Esophagus muscularis mucosa (tissue), 4 donors: ENCODE results near the gene THYN1. TPM values are rescaled to one million over a fixed set of nuclear protein-coding genes. Genes with fewer than 3 reads are reported as not detected.

Experiments
- DNase-seq: peaks from one replicate; pipeline ENCODE4 v3.0.0-alpha.2; 2017; ENCODE audit errors: extremely low spot score
- H3K27ac ChIP-seq, 4 donors: fragments of 200-600 bp; sonication (generic); replicated peaks in 1 of 4; 1 replicate in 3 of 4; 2 replicates in 1 of 4; pipeline ENCODE4 v1.5.1; 2016 to 2019; ENCODE audit warnings: mild to moderate bottlenecking in 1 of 4
- H3K27me3 ChIP-seq, 4 donors: fragments of 200-600 bp; sonication (generic); one replicate each; pipeline versions ENCODE4 v1.5.1 to v1.6.0; 2016 to 2019
- H3K36me3 ChIP-seq, 4 donors: fragments of 200-600 bp; sonication (generic); one replicate each; pipeline ENCODE4 v1.5.1; 2016 to 2019
- H3K4me1 ChIP-seq, 4 donors: fragments of 200-600 bp; sonication (generic); one replicate each; pipeline ENCODE4 v1.5.1; 2016 to 2019
- H3K4me3 ChIP-seq, 4 donors: fragments of 200-600 bp; sonication (generic); 1 replicate in 2 of 4; 2 replicates in 2 of 4; pipeline ENCODE4 v1.5.1; 2016 to 2019; ENCODE audit warnings: mild to moderate bottlenecking in 4 of 4, moderate library complexity in 1 of 4
- H3K9me3 ChIP-seq, 4 donors: fragments of 200-600 bp; sonication (generic); 1 replicate in 3 of 4; 2 replicates in 1 of 4; pipeline ENCODE4 v1.5.1; 2016 to 2019
- CTCF ChIP-seq, 3 experiments: fragments of 200-600 bp in 2 of 3; fragments of 450-650 bp in 1 of 3; sonication (generic) in 2 of 3; IDR thresholded peaks; one replicate each; pipeline ENCODE4 v1.5.1; 2017 to 2019; ENCODE audit warnings: antibody characterized with exemption in 3 of 3, mild to moderate bottlenecking in 2 of 3, moderate library complexity in 1 of 3
- EP300 ChIP-seq: sonication (generic); formaldehyde crosslinking; IDR thresholded peaks from one replicate; pipeline ENCODE4 v1.6.1; 2017; ENCODE audit warnings: antibody characterized with exemption
- POLR2A ChIP-seq: fragments of 450-650 bp; IDR thresholded peaks from one replicate; pipeline ENCODE4 v1.6.1; 2017; ENCODE audit warnings: antibody characterized with exemption, moderate library complexity, mild to moderate bottlenecking, low read depth
- POLR2AphosphoS5 ChIP-seq, 2 donors: sonication (generic); formaldehyde crosslinking; IDR thresholded peaks; one replicate each; pipeline ENCODE4 v1.6.1; 2017; ENCODE audit warnings: antibody characterized with exemption in 2 of 2
- WGBS: methylation state at CpG from one replicate; pipeline ENCODE4 v1.1.5; 2018; 5-methylcytosine and 5-hydroxymethylcytosine counted together
- intact Hi-C: fragments of 100-400 bp; cut with DNase I; formaldehyde crosslinking; loops from one replicate; pipeline ENCODE4 v1.15.1; 2023
- total RNA-seq, 4 donors: library from RNA; depleted of rRNA; stranded (reverse); fragments of >200 nt; gene quantifications; one replicate each; pipeline versions ENCODE4 v1.1.0 to v1.2.1, GENCODE V29; 2016

THYN1 gene
- 10 to 100 TPM; 34.1 to 59.6 (median 50.2) TPM for total RNA-seq

GRCh38 chr11:134253188-134253993, at the start of gene THYN1, which contains the start of gene ACAD8:
Gene THYN1, minus strand, starts transcription at chr11:134253352. Its CDS starts 470 bp downstream, at chr11:134252882.
Gene ACAD8, plus strand, starts transcription at chr11:134253568. Its CDS starts 33 bp downstream, at chr11:134253601.
- Histone ChIP-seq H3K4me3 (peak within 1 kb of the TSS; percentile 75 to 96 (median 78)), H3K27ac (peak within 1 kb of the TSS; percentile 76 to 81 (median 78)), H3K4me1 (peaks cover 15 to 42% (median 31%) of the 10 kb centered on the region in 4 donors), H3K9me3 (no peaks in the 10 kb centered on the region), H3K36me3 (peaks cover 22 to 54% (median 45%) of the 10 kb centered on the region in 4 donors), H3K27me3 (no peaks in the 10 kb centered on the region)
- WGBS: 0% methylated on average over 27 of the region's 70 CpGs
- DNase-seq: peak; percentile 97
- TF ChIP-seq CTCF (IDR thresholded peaks at IDR 0.05) (peak; percentile 19 to 58 (median 43)), POLR2A (peak; percentile 37), POLR2AphosphoS5 (IDR thresholded peaks at IDR 0.05) (peak; percentile 92 to 95), EP300 (no peak)
- intact Hi-C loops: loop anchor here (2.0 to 5.0 kb wide), 2 partner anchors 29 to 79 kb away; partner anchors contain the start of genes GLB1L2 and VPS26B

DNA sequence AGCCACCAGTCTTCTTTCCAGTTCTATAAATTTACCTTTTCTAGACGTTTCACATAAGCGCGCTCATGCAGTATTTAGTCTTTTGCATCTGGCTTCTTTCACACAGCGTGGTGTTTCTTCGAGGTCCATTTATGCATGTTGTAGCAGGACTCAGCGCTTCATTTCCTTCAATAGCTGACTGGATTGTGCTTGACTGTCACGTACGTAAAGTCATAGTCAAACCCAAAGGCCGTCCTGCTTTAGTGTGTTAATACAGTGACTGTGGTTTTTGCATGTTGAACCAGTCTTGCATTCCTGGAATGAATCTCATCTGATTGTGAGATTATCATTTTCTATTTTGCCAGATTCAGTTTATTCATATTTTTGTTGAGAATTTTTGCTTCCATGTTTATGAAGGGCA, 41.5 kb upstream of the THYN1 start:
- Histone ChIP-seq H3K27ac (no peak overlapping the region), H3K4me3 (no peak overlapping the region), H3K9me3 (no peaks in the 10 kb centered on the region), H3K4me1 (no peaks in the 10 kb centered on the region), H3K27me3 (no peaks in the 10 kb centered on the region), H3K36me3 (no peaks in the 10 kb centered on the region)
- 90% methylated on average over 9 of the region's 9 CpGs for WGBS
- intact Hi-C loops: no loop called here
- DNase-seq: peak; percentile 83
- TF ChIP-seq POLR2A: no peak
- no peak for TF ChIP-seq CTCF (IDR thresholded peaks at IDR 0.05)
- no peak for TF ChIP-seq POLR2AphosphoS5 (IDR thresholded peaks at IDR 0.05)
- no peak for TF ChIP-seq EP300

DNA sequence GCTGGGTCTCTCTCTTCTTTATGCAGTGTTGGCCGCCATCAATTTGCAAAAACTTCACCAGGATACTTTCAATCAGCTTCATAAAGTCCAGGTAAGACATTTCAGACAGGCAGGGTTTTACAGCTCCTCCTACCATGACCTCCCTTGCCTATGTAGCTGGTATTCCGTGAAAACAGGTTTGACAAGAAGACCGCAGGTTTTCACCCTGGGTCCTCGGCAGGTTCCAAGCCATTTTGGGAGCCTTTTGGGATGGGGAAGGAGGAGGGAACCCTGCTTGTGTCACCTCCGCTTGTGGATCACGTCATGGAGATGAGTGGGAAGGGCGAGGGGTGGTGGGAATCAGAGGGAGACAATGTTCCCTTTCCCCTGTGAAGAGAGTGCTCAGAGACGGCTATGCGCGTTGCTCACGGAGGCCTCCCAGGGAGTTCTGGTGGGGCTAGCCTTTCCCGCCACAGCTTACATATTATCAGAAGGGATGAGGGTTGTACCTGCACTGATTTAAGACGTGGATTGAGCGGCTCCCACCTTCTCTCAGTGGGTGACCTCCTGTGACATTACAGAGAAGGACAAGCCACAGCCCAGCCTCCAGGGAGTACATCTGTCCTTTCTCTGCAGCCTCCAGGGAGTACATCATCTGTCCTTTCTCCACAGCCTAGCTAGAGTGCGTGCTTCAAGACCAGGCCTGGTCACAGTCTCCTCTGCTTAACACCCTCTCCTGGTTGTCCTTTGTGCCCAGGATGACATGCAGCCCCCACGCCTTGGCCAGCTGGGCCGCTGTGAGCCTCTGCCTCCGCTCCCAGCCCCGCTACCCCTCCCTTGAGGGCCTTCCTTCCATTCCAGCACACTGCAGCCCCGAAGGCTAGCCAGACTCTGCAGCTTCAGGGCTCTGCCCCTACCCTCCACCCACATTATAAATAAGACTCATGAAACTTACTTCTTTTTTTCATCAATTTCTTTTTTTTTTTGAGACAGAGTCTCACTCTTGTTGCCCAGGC, 40.3 kb upstream of the THYN1 start:
- Histone ChIP-seq H3K27me3 (no peaks in the 10 kb centered on the region), H3K4me1 (no peaks in the 10 kb centered on the region), H3K36me3 (no peaks in the 10 kb centered on the region), H3K9me3 (no peaks in the 10 kb centered on the region), H3K4me3 (no peak overlapping the region), H3K27ac (no peak overlapping the region)
- 79% methylated on average over 20 of the region's 20 CpGs for WGBS
- TF ChIP-seq POLR2AphosphoS5 (IDR thresholded peaks at IDR 0.05): no peak
- TF ChIP-seq CTCF (IDR thresholded peaks at IDR 0.05): no peak
- TF ChIP-seq EP300: no peak
- intact Hi-C loops: no loop called here
- DNase-seq: peak; percentile 77

GRCh38 chr11:134292661-134293060, 39.5 kb upstream of the THYN1 start:
- H3K27me3 ChIP-seq: no peaks in the 10 kb centered on the region
- intact Hi-C loops: no loop called here
- no peaks in the 10 kb centered on the region for H3K36me3 ChIP-seq
- TF ChIP-seq CTCF (IDR thresholded peaks at IDR 0.05) (no peak), POLR2A (no peak), POLR2AphosphoS5 (IDR thresholded peaks at IDR 0.05) (no peak), EP300 (no peak)
- no peaks in the 10 kb centered on the region for H3K4me1 ChIP-seq
- no peak overlapping the region for H3K27ac ChIP-seq
- 100% methylated on average over 1 of the region's 15 CpGs for WGBS
- DNase-seq: peak; percentile 89
- no peak overlapping the region for H3K4me3 ChIP-seq
- no peaks in the 10 kb centered on the region for H3K9me3 ChIP-seq
